ENCODE data around the gene CDH2.

CDH2 gene

GRCh38 chr18:28030458-28030857 lies 146.5 kb downstream of the CDH2 start:
- Histone ChIP-seq H3K27me3 (ENCODE audit: control insufficient read depth, insufficient read depth, low read length) (no peaks in the 10 kb centered on the region), H3K36me3 (ENCODE audit: control insufficient read depth, insufficient read depth, low read length) (no peaks in the 10 kb centered on the region), H3K9me3 (ENCODE audit: control insufficient read depth, low read length) (no peaks in the 10 kb centered on the region), H3K27ac (no peak overlapping the region), H3K9ac (no peak overlapping the region), H2AFZ (no peak overlapping the region), H3K4me3 (ENCODE audit: low read depth, low read length) (no peak overlapping the region), H3K79me2 (peaks cover 5% of the 10 kb centered on the region), H3K4me2 (ENCODE audit: low read length) (no peak overlapping the region), H3K4me1 (peaks cover 31% of the 10 kb centered on the region)
- no peak for TF ChIP-seq CTCF (IDR thresholded peaks at IDR 0.05)

DNA sequence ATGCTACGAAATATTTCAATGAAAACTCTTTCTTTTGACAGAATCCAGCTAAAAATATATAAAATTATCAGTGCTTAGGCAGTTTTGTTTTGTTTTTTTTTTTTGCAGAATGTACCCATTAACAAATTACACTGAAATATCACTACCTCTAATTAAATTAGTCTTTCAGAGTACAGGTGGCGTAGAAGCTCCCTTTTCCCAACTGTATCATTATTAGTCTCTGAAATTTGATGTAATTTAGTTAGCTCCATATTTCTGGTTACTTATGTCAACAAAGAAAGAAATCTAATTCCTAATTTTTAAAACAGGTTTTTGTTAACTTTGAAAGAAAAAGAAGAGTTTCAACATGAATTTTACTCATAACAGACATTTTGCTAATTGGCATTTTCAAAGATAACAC lies 149.2 kb downstream of the CDH2 start:
- TF ChIP-seq CTCF (IDR thresholded peaks at IDR 0.05): no peak
- Histone ChIP-seq H3K4me1 (peaks cover 19% of the 10 kb centered on the region), H3K79me2 (peaks cover 5% of the 10 kb centered on the region), H3K4me2 (ENCODE audit: low read length) (no peak overlapping the region), H3K27me3 (ENCODE audit: control insufficient read depth, insufficient read depth, low read length) (no peaks in the 10 kb centered on the region), H3K9me3 (ENCODE audit: control insufficient read depth, low read length) (no peaks in the 10 kb centered on the region), H3K36me3 (ENCODE audit: control insufficient read depth, insufficient read depth, low read length) (no peaks in the 10 kb centered on the region), H2AFZ (no peak overlapping the region), H3K27ac (no peak overlapping the region), H3K9ac (no peak overlapping the region), H3K4me3 (ENCODE audit: low read depth, low read length) (no peak overlapping the region)

DNA sequence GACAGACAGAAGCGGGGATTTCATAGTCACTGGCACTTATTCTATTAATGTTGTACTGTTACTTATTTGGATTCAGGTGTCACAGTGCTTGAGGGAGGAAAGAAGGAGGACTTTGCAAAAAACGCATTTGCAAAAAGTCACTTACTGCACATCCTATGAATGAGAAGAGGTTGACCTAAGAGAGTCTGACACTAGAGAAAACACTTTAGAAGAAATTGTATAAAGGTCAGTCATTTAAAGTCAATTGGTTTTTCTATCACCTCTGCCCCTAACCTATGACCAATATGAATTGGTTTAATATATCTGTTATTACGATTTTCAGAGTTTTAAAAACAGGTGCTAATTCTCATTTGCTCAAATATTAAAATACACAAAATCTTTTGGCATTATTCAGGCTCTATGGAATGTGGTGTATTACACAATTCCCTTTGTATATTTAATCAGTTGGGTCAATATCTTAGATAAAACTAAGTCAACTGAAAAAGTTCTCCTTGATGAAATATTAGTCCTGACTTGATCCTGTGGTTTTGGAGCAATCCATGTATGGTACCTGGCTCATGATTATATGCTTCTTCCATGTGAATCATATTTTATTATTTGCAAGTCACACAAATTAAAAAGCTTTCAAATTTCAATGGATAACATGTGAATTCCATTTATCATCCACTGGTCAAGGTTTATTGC lies 157.4 kb downstream of the CDH2 start:
- Histone ChIP-seq H3K4me2 (ENCODE audit: low read length) (no peak overlapping the region), H3K4me3 (ENCODE audit: low read depth, low read length) (no peak overlapping the region), H3K36me3 (ENCODE audit: control insufficient read depth, insufficient read depth, low read length) (no peaks in the 10 kb centered on the region), H3K27ac (no peak overlapping the region), H3K27me3 (ENCODE audit: control insufficient read depth, insufficient read depth, low read length) (no peaks in the 10 kb centered on the region), H3K4me1 (peaks cover 4% of the 10 kb centered on the region), H3K9me3 (ENCODE audit: control insufficient read depth, low read length) (no peaks in the 10 kb centered on the region), H3K79me2 (peaks cover 10% of the 10 kb centered on the region), H3K9ac (no peak overlapping the region), H2AFZ (no peak overlapping the region)
- TF ChIP-seq CTCF (IDR thresholded peaks at IDR 0.05): no peak

GRCh38 chr18:28018351-28018750 lies 158.6 kb downstream of the CDH2 start:
- Histone ChIP-seq H3K4me3 (ENCODE audit: low read depth, low read length) (no peak overlapping the region), H3K27ac (no peak overlapping the region), H3K9me3 (ENCODE audit: control insufficient read depth, low read length) (no peaks in the 10 kb centered on the region), H2AFZ (no peak overlapping the region), H3K4me1 (peaks cover 9% of the 10 kb centered on the region), H3K79me2 (peaks cover 7% of the 10 kb centered on the region), H3K4me2 (ENCODE audit: low read length) (no peak overlapping the region), H3K27me3 (ENCODE audit: control insufficient read depth, insufficient read depth, low read length) (no peaks in the 10 kb centered on the region), H3K36me3 (ENCODE audit: control insufficient read depth, insufficient read depth, low read length) (no peaks in the 10 kb centered on the region), H3K9ac (no peak overlapping the region)
- no peak for TF ChIP-seq CTCF (IDR thresholded peaks at IDR 0.05)

- H3K36me3 ChIP-seq (ENCODE audit: control insufficient read depth, insufficient read depth, low read length): no peaks in the 10 kb centered on the region
- peaks cover 10% of the 10 kb centered on the region for H3K79me2 ChIP-seq
- H3K27ac ChIP-seq: no peak overlapping the region
- H3K9ac ChIP-seq: no peak overlapping the region
- H2AFZ ChIP-seq: no peak overlapping the region
- no peaks in the 10 kb centered on the region for H3K27me3 ChIP-seq (ENCODE audit: control insufficient read depth, insufficient read depth, low read length)
- no peak for TF ChIP-seq CTCF (IDR thresholded peaks at IDR 0.05)
- no peak overlapping the region for H3K4me2 ChIP-seq (ENCODE audit: low read length)
- peaks cover 9% of the 10 kb centered on the region for H3K4me1 ChIP-seq
- no peak overlapping the region for H3K4me3 ChIP-seq (ENCODE audit: low read depth, low read length)
- H3K9me3 ChIP-seq (ENCODE audit: control insufficient read depth, low read length): no peaks in the 10 kb centered on the region
Measured at GRCh38 chr18:28015671-28016070, 161.3 kb downstream of the CDH2 start.

All from parathyroid adenoma (tissue), 2 donors.